ENCODE measurements around the gene MGMT.

DNA sequence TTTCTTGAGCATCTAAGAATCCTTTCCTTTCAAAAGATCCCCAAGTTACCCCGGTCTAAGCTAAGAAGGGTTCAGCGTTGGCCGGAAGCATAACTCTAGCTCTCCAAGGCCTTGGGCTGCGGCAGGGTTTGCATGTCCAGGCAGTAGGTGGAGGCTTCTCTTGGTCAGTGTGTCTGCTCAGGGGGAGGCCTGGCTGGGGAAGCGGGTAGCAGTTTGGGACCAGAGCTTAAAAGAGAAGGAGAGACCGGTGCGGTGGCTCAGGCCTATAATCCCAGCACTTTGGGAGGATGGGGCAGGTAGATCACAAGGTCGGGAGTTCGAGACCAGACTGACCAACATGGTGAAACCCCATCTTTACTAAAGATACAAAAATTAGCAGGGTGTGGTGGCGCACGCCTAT, 226.3 kb downstream of the MGMT start:
- TF ChIP-seq, protein P1, sequence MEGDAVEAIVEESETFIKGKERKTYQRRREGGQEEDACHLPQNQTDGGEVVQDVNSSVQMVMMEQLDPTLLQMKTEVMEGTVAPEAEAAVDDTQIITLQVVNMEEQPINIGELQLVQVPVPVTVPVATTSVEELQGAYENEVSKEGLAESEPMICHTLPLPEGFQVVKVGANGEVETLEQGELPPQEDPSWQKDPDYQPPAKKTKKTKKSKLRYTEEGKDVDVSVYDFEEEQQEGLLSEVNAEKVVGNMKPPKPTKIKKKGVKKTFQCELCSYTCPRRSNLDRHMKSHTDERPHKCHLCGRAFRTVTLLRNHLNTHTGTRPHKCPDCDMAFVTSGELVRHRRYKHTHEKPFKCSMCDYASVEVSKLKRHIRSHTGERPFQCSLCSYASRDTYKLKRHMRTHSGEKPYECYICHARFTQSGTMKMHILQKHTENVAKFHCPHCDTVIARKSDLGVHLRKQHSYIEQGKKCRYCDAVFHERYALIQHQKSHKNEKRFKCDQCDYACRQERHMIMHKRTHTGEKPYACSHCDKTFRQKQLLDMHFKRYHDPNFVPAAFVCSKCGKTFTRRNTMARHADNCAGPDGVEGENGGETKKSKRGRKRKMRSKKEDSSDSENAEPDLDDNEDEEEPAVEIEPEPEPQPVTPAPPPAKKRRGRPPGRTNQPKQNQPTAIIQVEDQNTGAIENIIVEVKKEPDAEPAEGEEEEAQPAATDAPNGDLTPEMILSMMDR (IDR thresholded peaks at IDR 0.05) = no peak
- TF ChIP-seq POLR2A (IDR thresholded peaks at IDR 0.05; ENCODE audit: low read depth) = no peak
- TF ChIP-seq POLR2AphosphoS5 (IDR thresholded peaks at IDR 0.05) = no peak
